NB4 (cell line): Measurements from ENCODE around the gene ZNF442.
"Not testable (repeated sequence)": the region's sequence is repeated elsewhere in the genome, so short reads cannot be mapped to it uniquely, and the experiment has no call there.

Source experiments
- DNase-seq: peaks from one replicate; pipeline ENCODE4 v3.0.0; 2010; ENCODE audit warnings: low read depth
- H3K4me3 ChIP-seq: one replicate; pipeline ENCODE4 v1.5.1; 2011; ENCODE audit warnings: mild to moderate bottlenecking, low read depth, low read length, moderate library complexity
- CTCF ChIP-seq: IDR thresholded peaks from one replicate; pipeline ENCODE4 v1.5.1; 2012; ENCODE audit warnings: low read depth, low read length
- MAX ChIP-seq: IDR thresholded peaks from 2 replicates; pipeline ENCODE4 v1.6.1; 2011; ENCODE audit warnings: low read depth, low read length
- MYC ChIP-seq: IDR thresholded peaks from 2 replicates; pipeline ENCODE4 v1.6.1; 2011; ENCODE audit warnings: low read depth, low read length
- POLR2A ChIP-seq: IDR thresholded peaks from 2 replicates; pipeline ENCODE4 v1.6.1; 2011; ENCODE audit warnings: mild to moderate bottlenecking; ENCODE audit not compliant: insufficient read length; ENCODE audit errors: extremely low read depth

ZNF442 gene

GRCh38 chr19:12330340-12330739 is 35.1 kb downstream of the ZNF442 start:
- no peak for TF ChIP-seq MAX
- no peak for TF ChIP-seq CTCF
- TF ChIP-seq POLR2A: no peak
- TF ChIP-seq MYC: no peak
- DNase-seq: no peak
- no peak overlapping the region for H3K4me3 ChIP-seq

GRCh38 chr19:12325690-12326089 is 39.8 kb downstream of the ZNF442 start:
- no peak overlapping the region for H3K4me3 ChIP-seq
- no peak for TF ChIP-seq CTCF
- TF ChIP-seq POLR2A: no peak
- DNase-seq: no peak

GRCh38 chr19:12318782-12319413 is 46.6 kb downstream of the ZNF442 start:
- no peak overlapping the region for H3K4me3 ChIP-seq
- DNase-seq: no peak
- TF ChIP-seq POLR2A (no peak), MAX (no peak), CTCF (no peak), MYC (no peak)

GRCh38 chr19:12314553-12314952 is 50.9 kb downstream of the ZNF442 start:
- TF ChIP-seq CTCF (no peak), MAX (no peak), POLR2A (no peak), MYC (no peak)
- no peak for DNase-seq
- H3K4me3 ChIP-seq: no peak overlapping the region

- DNase-seq: not testable (repeated sequence)
Observed at GRCh38 chr19:12308891-12309290, 56.6 kb downstream of the ZNF442 start.

More at GRCh38 chr19:12308891-12309290, 56.6 kb downstream of the ZNF442 start:
- not testable (repeated sequence) for H3K4me3 ChIP-seq
